ENCODE results near the gene XPA.
"Not testable (repeated sequence)": the region's sequence is repeated elsewhere in the genome, so short reads cannot be mapped to it uniquely, and the experiment has no call there.

DNA sequence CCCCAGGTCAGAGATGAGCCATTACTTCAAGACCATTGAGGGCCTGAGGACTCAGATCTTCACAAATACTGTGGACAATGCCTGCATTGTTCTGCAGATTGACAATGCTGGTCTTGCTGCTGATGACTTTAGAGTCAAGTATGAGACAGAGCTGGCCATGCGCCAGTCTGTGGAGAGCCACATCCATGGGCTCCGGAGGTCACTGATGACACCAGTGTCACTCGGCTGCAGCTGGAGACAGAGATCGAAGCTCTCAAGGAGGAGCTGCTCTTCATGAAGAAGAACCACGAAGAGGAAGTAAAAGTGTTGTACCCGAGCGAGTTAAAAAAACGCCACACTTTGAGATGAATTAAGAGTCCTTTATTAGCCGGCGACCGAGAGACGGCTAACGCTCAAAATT lies 2.1 kb upstream of the XPA start:
- not testable (repeated sequence) for TF ChIP-seq EP300, POLR2AphosphoS5 (IDR thresholded peaks at IDR 0.05)

Data from stomach (tissue), 4 donors.